ENCODE results near the gene APOL6. TPM values are rescaled to one million over a fixed set of nuclear protein-coding genes. Genes with fewer than 3 reads are reported as not detected.
"Not testable (repeated sequence)": the region's sequence is repeated elsewhere in the genome, so short reads cannot be mapped to it uniquely, and the experiment has no call there.

Gene APOL6
- total RNA-seq, 4 donors from 2014 or later: 5.3 to 19.8 (median 13.0) TPM

GRCh38 chr22:35688913-35689675 is 40.8 kb downstream of the APOL6 start:
- H3K4me1 ChIP-seq: no peaks in the 10 kb centered on the region
- no peaks in the 10 kb centered on the region for H3K9me3 ChIP-seq
- H3K27me3 ChIP-seq: no peaks in the 10 kb centered on the region
- TF ChIP-seq POLR2A (IDR thresholded peaks at IDR 0.05) (no peak), CTCF (IDR thresholded peaks at IDR 0.05) (no peak)
- no peak overlapping the region for H3K4me3 ChIP-seq
- no peaks in the 10 kb centered on the region for H3K36me3 ChIP-seq
- no peak overlapping the region for H3K27ac ChIP-seq
- DNase-seq: no peak
- intact Hi-C loops (cut with DNase I; ENCODE audit: low total_unique reads): no loop called here

GRCh38 chr22:35690001-35690400 is 41.8 kb downstream of the APOL6 start:
- no peaks in the 10 kb centered on the region for H3K27me3 ChIP-seq
- no peak overlapping the region for H3K27ac ChIP-seq
- H3K4me3 ChIP-seq: no peak overlapping the region
- no peaks in the 10 kb centered on the region for H3K36me3 ChIP-seq
- intact Hi-C loops (cut with DNase I; ENCODE audit: low total_unique reads): no loop called here
- no peak for DNase-seq
- TF ChIP-seq POLR2A (IDR thresholded peaks at IDR 0.05): no peak
- TF ChIP-seq CTCF (IDR thresholded peaks at IDR 0.05): no peak
- H3K9me3 ChIP-seq: no peaks in the 10 kb centered on the region
- H3K4me1 ChIP-seq: no peaks in the 10 kb centered on the region

GRCh38 chr22:35695202-35695601 is 47.0 kb downstream of the APOL6 start:
- intact Hi-C loops (cut with DNase I; ENCODE audit: low total_unique reads): no loop called here
- H3K9me3 ChIP-seq: no peaks in the 10 kb centered on the region
- no peak overlapping the region for H3K27ac ChIP-seq
- H3K27me3 ChIP-seq: no peaks in the 10 kb centered on the region
- H3K36me3 ChIP-seq: no peaks in the 10 kb centered on the region
- no peak overlapping the region for H3K4me3 ChIP-seq
- DNase-seq: no peak
- H3K4me1 ChIP-seq: no peaks in the 10 kb centered on the region
- TF ChIP-seq POLR2A (IDR thresholded peaks at IDR 0.05) (no peak), CTCF (IDR thresholded peaks at IDR 0.05) (no peak)

GRCh38 chr22:35697142-35697541 is 48.9 kb downstream of the APOL6 start:
- Histone ChIP-seq H3K4me1 (no peaks in the 10 kb centered on the region), H3K36me3 (no peaks in the 10 kb centered on the region), H3K27ac (no peak overlapping the region), H3K9me3 (no peaks in the 10 kb centered on the region), H3K27me3 (no peaks in the 10 kb centered on the region), H3K4me3 (no peak overlapping the region)
- intact Hi-C loops (cut with DNase I; ENCODE audit: low total_unique reads): no loop called here
- TF ChIP-seq POLR2A (IDR thresholded peaks at IDR 0.05) (no peak), CTCF (IDR thresholded peaks at IDR 0.05) (no peak)
- DNase-seq: no peak

- H3K27ac ChIP-seq; H3K27me3 ChIP-seq; intact Hi-C loops (cut with DNase I; ENCODE audit: low total_unique reads); DNase-seq; H3K4me1 ChIP-seq; H3K9me3 ChIP-seq; H3K36me3 ChIP-seq; H3K4me3 ChIP-seq: not testable (repeated sequence)
Observed at GRCh38 chr22:35699852-35700251, 51.6 kb downstream of the APOL6 start.

Data from uterus (tissue), 4 donors.